ENCODE measurements around the gene GRK5.

GRK5 gene

GRCh38 chr10:119327096-119327745, 119.8 kb downstream of the GRK5 start:
- H3K4me3 ChIP-seq (ENCODE audit: low read depth, low read length), result no peak overlapping the region
- no peak for DNase-seq (ENCODE audit: low read depth)
- no peak for TF ChIP-seq CTCF (IDR thresholded peaks at IDR 0.05; ENCODE audit: low read depth, low read length)
- no peak for TF ChIP-seq POLR2A (IDR thresholded peaks at IDR 0.05; ENCODE audit: extremely low read depth, insufficient read length)
- TF ChIP-seq MAX (IDR thresholded peaks at IDR 0.05; ENCODE audit: low read depth, low read length), result no peak
- no peak for TF ChIP-seq MYC (IDR thresholded peaks at IDR 0.05; ENCODE audit: low read depth, low read length)

GRCh38 chr10:119328223-119328622, 120.9 kb downstream of the GRK5 start:
- no peak overlapping the region for H3K4me3 ChIP-seq (ENCODE audit: low read depth, low read length)
- no peak for DNase-seq (ENCODE audit: low read depth)
- TF ChIP-seq POLR2A (IDR thresholded peaks at IDR 0.05; ENCODE audit: extremely low read depth, insufficient read length) (no peak), MAX (IDR thresholded peaks at IDR 0.05; ENCODE audit: low read depth, low read length) (no peak), CTCF (IDR thresholded peaks at IDR 0.05; ENCODE audit: low read depth, low read length) (no peak), MYC (IDR thresholded peaks at IDR 0.05; ENCODE audit: low read depth, low read length) (no peak)

DNA sequence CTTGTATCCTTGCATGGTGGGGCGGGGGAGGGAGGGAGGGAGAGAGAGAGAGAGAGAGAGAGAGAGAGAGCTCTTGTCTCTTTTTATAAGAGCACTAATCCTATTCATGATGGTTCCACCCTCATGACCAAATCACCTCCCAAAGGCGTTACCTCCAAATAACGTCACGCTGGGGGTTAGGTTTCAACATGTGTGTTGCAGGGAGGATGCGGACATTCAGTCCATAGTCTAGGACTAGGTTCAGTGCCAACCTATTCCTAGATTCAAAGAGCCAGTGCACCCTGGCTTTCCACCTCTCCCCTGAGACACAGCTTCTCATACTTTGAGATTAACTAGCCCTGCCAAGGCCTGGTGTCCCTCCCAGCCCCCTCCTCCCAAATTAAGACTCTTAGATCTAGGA, 123.0 kb downstream of the GRK5 start:
- TF ChIP-seq MAX (IDR thresholded peaks at IDR 0.05; ENCODE audit: low read depth, low read length) (no peak), POLR2A (IDR thresholded peaks at IDR 0.05; ENCODE audit: extremely low read depth, insufficient read length) (no peak), CTCF (IDR thresholded peaks at IDR 0.05; ENCODE audit: low read depth, low read length) (no peak), MYC (IDR thresholded peaks at IDR 0.05; ENCODE audit: low read depth, low read length) (no peak)
- no peak overlapping the region for H3K4me3 ChIP-seq (ENCODE audit: low read depth, low read length)
- no peak for DNase-seq (ENCODE audit: low read depth)

- no peak for DNase-seq (ENCODE audit: low read depth)
- no peak overlapping the region for H3K4me3 ChIP-seq (ENCODE audit: low read depth, low read length)
- TF ChIP-seq CTCF (IDR thresholded peaks at IDR 0.05; ENCODE audit: low read depth, low read length) (no peak), POLR2A (IDR thresholded peaks at IDR 0.05; ENCODE audit: extremely low read depth, insufficient read length) (no peak), MAX (IDR thresholded peaks at IDR 0.05; ENCODE audit: low read depth, low read length) (no peak), MYC (IDR thresholded peaks at IDR 0.05; ENCODE audit: low read depth, low read length) (no peak)
These were observed 123.7 kb downstream of the GRK5 start for GRCh38 chr10:119331061-119331460.

DNA sequence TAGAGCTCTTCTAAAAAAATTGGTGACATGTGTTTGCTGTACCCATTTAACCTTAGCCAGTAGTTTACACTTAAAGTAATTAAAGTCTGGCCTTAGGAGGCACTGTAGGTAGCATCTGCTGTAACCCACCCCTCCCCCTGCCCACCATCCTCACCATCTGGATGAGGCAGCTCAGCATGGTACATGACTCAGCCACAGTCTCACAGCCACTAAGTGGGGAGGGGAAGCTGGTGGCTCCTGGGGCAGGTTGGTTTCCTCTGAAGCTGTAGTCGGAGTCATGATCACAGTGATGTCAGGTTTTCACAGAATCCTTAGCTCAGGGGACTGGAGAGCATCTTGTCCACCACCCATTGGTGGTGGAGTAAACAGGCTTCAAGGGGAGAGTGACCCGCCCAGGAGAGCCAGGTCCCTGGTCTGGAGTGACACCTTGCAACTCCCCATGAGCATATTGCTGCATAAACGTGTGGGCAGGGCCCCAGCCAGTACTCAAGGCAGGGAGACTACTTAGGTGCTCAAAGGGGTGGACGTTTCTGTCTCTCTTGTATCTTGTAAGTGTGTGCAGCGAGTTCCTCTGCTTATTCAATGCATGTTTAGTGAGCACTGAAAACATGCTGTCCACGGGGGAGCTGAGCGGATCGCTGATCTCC, 125.9 kb downstream of the GRK5 start:
- DNase-seq (ENCODE audit: low read depth), result peak; percentile 68
- no peak overlapping the region for H3K4me3 ChIP-seq (ENCODE audit: low read depth, low read length)
- TF ChIP-seq MYC (IDR thresholded peaks at IDR 0.05; ENCODE audit: low read depth, low read length) (no peak), MAX (IDR thresholded peaks at IDR 0.05; ENCODE audit: low read depth, low read length) (no peak), CTCF (IDR thresholded peaks at IDR 0.05; ENCODE audit: low read depth, low read length) (no peak), POLR2A (IDR thresholded peaks at IDR 0.05; ENCODE audit: extremely low read depth, insufficient read length) (no peak)
